Adipocyte (in vitro differentiated cells): ENCODE data around the gene CMA1.
"Not testable (repeated sequence)": the region's sequence is repeated elsewhere in the genome, so short reads cannot be mapped to it uniquely, and the experiment has no call there.

ENCODE experiments used
- DNase-seq: peaks from one replicate; pipeline ENCODE4 v3.0.0-alpha.2; 2015; ENCODE audit warnings: low read depth
- H3K27me3 ChIP-seq: replicated peaks from 2 replicates; pipeline ENCODE4 v1.7.0; 2013; ENCODE audit warnings: mild to moderate bottlenecking, low read length, moderate library complexity; ENCODE audit not compliant: control insufficient read depth, insufficient read depth
- H3K36me3 ChIP-seq: 2 replicates; pipeline ENCODE4 v1.7.0; 2013; ENCODE audit warnings: low read length, mild to moderate bottlenecking, moderate library complexity; ENCODE audit not compliant: control insufficient read depth, insufficient read depth, severe bottlenecking
- H3K4me1 ChIP-seq: 2 replicates; pipeline ENCODE4 v1.7.0; 2013; ENCODE audit warnings: mild to moderate bottlenecking, low read length, moderate library complexity; ENCODE audit not compliant: control insufficient read depth, insufficient read depth
- H3K4me3 ChIP-seq: 2 replicates; pipeline ENCODE4 v1.7.0; 2013; ENCODE audit warnings: mild to moderate bottlenecking, low read length, moderate library complexity
- H3K9ac ChIP-seq: 2 replicates; pipeline ENCODE4 v1.7.0; 2013; ENCODE audit warnings: mild to moderate bottlenecking, low read length, moderate library complexity
- H3K9me3 ChIP-seq: 2 replicates; pipeline ENCODE4 v1.7.0; 2013; ENCODE audit warnings: mild to moderate bottlenecking, low read length, moderate library complexity; ENCODE audit not compliant: control insufficient read depth

The CMA1 gene

DNA sequence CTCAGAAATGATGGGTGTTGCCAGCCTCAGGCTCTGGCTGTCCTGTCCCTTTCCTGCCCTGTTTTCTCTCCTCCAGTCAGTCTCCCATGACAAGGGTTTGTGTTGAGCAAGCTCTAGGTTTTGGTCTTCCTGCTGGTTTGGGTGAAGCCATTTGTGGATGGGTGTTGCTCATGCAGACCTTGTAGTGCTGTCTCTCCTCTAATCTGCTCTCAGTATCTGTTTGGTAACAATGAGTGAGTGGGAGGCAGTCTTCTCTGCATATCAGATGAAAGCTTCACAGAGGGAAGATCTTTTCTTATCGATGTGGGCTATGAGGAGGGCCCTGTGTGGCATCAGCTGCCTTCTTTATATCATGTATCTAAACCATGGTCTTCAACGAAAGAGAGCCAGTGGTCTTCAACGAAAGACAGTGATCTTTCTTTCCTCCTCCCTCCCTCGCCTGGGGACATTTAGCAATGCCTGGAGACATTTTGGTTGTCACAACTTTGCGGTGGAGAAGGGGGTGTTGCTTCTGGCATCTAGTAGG, 3.6 kb downstream of the CMA1 start:
- Histone ChIP-seq H3K27me3 (no peaks in the 10 kb centered on the region), H3K4me3 (no peak overlapping the region), H3K4me1 (no peaks in the 10 kb centered on the region), H3K9ac (no peak overlapping the region), H3K36me3 (peaks cover 3% of the 10 kb centered on the region), H3K9me3 (no peaks in the 10 kb centered on the region)
- no peak for DNase-seq

- H3K27me3 ChIP-seq, H3K36me3 ChIP-seq, DNase-seq, H3K9ac ChIP-seq, H3K4me1 ChIP-seq, H3K4me3 ChIP-seq, H3K9me3 ChIP-seq: not testable (repeated sequence)
These were observed 16.3 kb downstream of the CMA1 start for GRCh38 chr14:24491586-24492408.

DNA sequence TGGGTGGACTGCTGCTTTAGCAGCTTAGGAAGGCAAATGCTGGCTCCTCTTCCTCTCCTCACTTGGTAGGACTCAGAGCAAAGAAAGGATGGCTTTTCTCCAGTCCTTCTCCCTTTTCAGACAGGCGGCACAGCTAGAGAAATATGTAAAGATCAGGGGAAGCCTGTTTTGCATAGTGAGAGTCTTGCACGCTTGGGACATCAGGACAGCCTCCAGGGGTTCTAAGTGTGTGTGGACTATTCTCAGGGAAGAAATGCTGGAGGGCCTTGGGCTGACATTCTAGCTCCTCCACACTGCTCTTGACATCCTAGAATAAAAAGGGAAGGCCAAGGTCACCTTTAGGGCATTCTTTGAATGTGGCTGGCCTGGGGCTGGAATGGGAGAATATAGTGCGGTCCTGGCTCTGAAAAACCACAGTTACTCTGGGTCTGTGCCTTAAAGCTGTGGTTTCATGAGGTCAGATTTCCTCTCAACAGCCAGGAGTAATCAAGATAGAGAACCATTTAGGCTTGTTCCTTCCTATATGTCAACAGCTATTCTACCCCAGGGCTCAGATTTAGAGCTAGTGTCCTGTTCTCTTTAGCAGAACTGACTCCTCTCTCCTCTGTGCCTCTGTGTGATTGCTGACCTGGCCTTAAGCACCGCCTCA, 24.3 kb downstream of the CMA1 start:
- DNase-seq, result no peak

DNA sequence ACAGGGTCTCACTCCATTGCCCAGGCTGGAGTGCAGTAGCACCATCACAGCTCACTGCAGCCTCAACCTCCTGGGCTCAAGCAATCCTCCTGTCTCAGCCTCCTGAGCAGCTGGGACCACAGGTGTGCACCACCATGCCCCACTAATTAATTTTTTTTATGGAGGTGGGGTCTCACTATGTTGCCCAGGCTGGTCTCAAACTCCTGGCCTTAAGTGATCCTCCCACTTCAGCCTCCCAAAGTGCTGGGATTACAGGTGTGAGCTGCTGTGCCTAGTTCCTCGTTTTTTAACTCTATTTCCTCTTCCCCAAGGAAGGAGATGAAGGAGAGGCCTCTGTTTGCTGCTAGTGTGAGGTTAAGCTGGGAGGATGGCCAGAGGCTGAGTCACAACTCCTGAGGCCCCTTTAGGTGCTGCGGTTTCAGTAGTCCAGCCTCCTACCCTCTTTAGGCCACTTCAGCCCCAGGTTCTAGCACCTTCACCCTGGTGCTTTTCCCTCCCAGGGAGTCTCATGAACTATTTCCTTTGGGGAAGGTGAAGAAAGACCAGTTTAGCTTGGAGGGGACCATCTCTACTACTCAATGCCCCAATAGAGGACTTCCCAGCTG, 25.3 kb downstream of the CMA1 start:
- not testable (repeated sequence) for H3K4me1 ChIP-seq, H3K27me3 ChIP-seq, H3K4me3 ChIP-seq, H3K9ac ChIP-seq, H3K9me3 ChIP-seq, H3K36me3 ChIP-seq
- peak; percentile 7 for DNase-seq

More for the DNA sequence above, 24.3 kb downstream of the CMA1 start:
- Histone ChIP-seq H3K9ac (no peak overlapping the region), H3K4me1 (no peaks in the 10 kb centered on the region), H3K4me3 (no peak overlapping the region), H3K27me3 (no peaks in the 10 kb centered on the region), H3K9me3 (no peaks in the 10 kb centered on the region), H3K36me3 (no peaks in the 10 kb centered on the region)

- no peaks in the 10 kb centered on the region for H3K9me3 ChIP-seq
- H3K4me3 ChIP-seq, result no peak overlapping the region
- H3K9ac ChIP-seq, result no peak overlapping the region
- no peaks in the 10 kb centered on the region for H3K36me3 ChIP-seq
- DNase-seq, result peak; percentile 13
- no peaks in the 10 kb centered on the region for H3K27me3 ChIP-seq
- no peaks in the 10 kb centered on the region for H3K4me1 ChIP-seq
These were observed 26.3 kb downstream of the CMA1 start for GRCh38 chr14:24481622-24482324.

- H3K4me3 ChIP-seq, H3K9ac ChIP-seq, H3K36me3 ChIP-seq, H3K4me1 ChIP-seq, DNase-seq, H3K9me3 ChIP-seq, H3K27me3 ChIP-seq: not testable (repeated sequence)
These were observed 28.1 kb downstream of the CMA1 start for GRCh38 chr14:24479999-24480398.

GRCh38 chr14:24475261-24475660, 32.8 kb downstream of the CMA1 start:
- no peak for DNase-seq
- H3K9me3 ChIP-seq, result no peaks in the 10 kb centered on the region
- H3K36me3 ChIP-seq, result peaks cover 6% of the 10 kb centered on the region
- H3K4me3 ChIP-seq, result no peak overlapping the region
- H3K27me3 ChIP-seq, result no peaks in the 10 kb centered on the region
- no peaks in the 10 kb centered on the region for H3K4me1 ChIP-seq
- H3K9ac ChIP-seq, result no peak overlapping the region

DNA sequence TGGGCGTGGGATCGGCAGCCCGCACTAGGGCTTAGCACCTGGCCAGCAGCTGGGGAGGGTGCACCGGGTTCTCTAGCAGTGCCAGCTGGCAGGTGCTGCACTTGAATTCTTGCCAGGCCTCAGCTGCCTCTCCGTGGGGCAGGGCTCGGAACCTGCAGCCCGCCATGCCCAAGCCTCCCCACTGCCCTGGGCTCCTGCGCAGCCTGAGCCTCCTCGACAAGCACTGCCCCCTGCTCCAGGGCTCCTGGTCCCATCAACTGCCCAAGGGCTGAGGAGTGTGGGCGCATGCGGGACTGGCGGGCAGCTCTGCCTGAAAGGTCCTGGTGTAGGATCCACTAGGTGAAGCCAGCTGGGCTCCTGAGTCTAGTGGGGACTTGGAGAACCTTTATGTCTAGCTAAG, 34.9 kb downstream of the CMA1 start:
- no peak for DNase-seq
- H3K27me3 ChIP-seq, result no peaks in the 10 kb centered on the region
- no peaks in the 10 kb centered on the region for H3K9me3 ChIP-seq

DNA sequence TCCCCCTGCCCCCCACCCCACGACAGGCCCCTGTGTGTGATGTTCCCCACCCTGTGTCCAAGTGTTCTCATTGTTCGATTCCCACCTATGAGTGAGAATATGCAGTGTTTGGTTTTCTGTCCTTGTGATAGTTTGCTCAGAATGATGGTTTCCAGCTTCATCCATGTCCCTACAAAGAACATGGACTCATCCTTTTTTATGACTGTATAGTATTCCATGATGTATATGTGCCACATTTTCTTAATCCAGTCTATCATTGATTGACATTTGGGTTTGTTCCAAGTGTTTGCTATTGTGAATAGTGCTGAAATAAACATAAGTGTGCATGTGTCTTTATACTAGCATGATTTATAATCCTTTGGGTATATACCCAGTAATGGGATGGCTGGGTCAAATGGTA, 37.6 kb downstream of the CMA1 start:
- not testable (repeated sequence) for H3K9me3 ChIP-seq, H3K36me3 ChIP-seq, H3K9ac ChIP-seq, H3K4me3 ChIP-seq, H3K27me3 ChIP-seq, DNase-seq, H3K4me1 ChIP-seq

More for the DNA sequence above, 34.9 kb downstream of the CMA1 start:
- Histone ChIP-seq H3K4me3 (no peak overlapping the region), H3K4me1 (no peaks in the 10 kb centered on the region), H3K36me3 (peaks cover 6% of the 10 kb centered on the region), H3K9ac (no peak overlapping the region)

- H3K36me3 ChIP-seq, result no peaks in the 10 kb centered on the region
- no peaks in the 10 kb centered on the region for H3K27me3 ChIP-seq
- DNase-seq, result no peak
- H3K4me3 ChIP-seq, result no peak overlapping the region
- no peaks in the 10 kb centered on the region for H3K4me1 ChIP-seq
- no peak overlapping the region for H3K9ac ChIP-seq
- no peaks in the 10 kb centered on the region for H3K9me3 ChIP-seq
These were observed 42.3 kb downstream of the CMA1 start for GRCh38 chr14:24465805-24466204.

- H3K4me3 ChIP-seq, result no peak overlapping the region
- no peaks in the 10 kb centered on the region for H3K9me3 ChIP-seq
- no peaks in the 10 kb centered on the region for H3K4me1 ChIP-seq
- H3K9ac ChIP-seq, result no peak overlapping the region
- no peak for DNase-seq
- no peaks in the 10 kb centered on the region for H3K27me3 ChIP-seq
- H3K36me3 ChIP-seq, result no peaks in the 10 kb centered on the region
These were observed 42.7 kb downstream of the CMA1 start for GRCh38 chr14:24465368-24465767.
